Prostate gland (tissue), 2 donors: ENCODE measurements around the gene STK4. TPM values are rescaled to one million over a fixed set of nuclear protein-coding genes. Genes with fewer than 3 reads are reported as not detected.

Source experiments
- DNase-seq: peaks from one replicate; pipeline ENCODE4 v3.0.0-alpha.2; 2019; ENCODE audit warnings: low spot score
- H3K27ac ChIP-seq, 2 donors: fragments of 200-600 bp; sonication (generic); 2 replicates each; pipeline ENCODE4 v1.5.1; 2017 to 2019
- H3K27me3 ChIP-seq: fragments of 200-600 bp; sonication (generic); replicated peaks from 2 replicates; pipeline ENCODE4 v1.5.1; 2019; ENCODE audit not compliant: insufficient read depth
- H3K36me3 ChIP-seq, 2 donors: fragments of 200-600 bp; sonication (generic); 1 replicate in 1 of 2; 2 replicates in 1 of 2; pipeline versions ENCODE4 v1.5.1 to v1.8.1; 2017 to 2019
- H3K4me1 ChIP-seq: fragments of 200-600 bp; sonication (generic); replicated peaks from 2 replicates; pipeline ENCODE4 v1.5.1; 2019
- H3K4me3 ChIP-seq, 2 donors: fragments of 200-600 bp; sonication (generic); 2 replicates each; pipeline ENCODE4 v1.5.1; 2017 to 2019
- H3K9me3 ChIP-seq: fragments of 200-600 bp; sonication (generic); 2 replicates; pipeline ENCODE4 v1.5.1; 2017
- CTCF ChIP-seq, 4 experiments: fragments of 200-600 bp in 2 of 4; fragments of 450-650 bp in 2 of 4; sonication (generic) in 2 of 4; IDR thresholded peaks; 1 replicate in 3 of 4; 2 replicates in 1 of 4; pipeline ENCODE4 v1.5.1; 2016 to 2019; ENCODE audit warnings: antibody characterized with exemption in 4 of 4, mild to moderate bottlenecking in 2 of 4, moderate library complexity in 2 of 4
- POLR2A ChIP-seq: fragments of 450-650 bp; IDR thresholded peaks from one replicate; pipeline ENCODE4 v1.6.1; 2016; ENCODE audit warnings: antibody characterized with exemption, mild to moderate bottlenecking
- POLR2AphosphoS5 ChIP-seq: sonication (generic); formaldehyde crosslinking; IDR thresholded peaks from one replicate; pipeline ENCODE4 v1.6.1; 2017; ENCODE audit warnings: antibody characterized with exemption
- WGBS: methylation state at CpG from one replicate; pipeline ENCODE4 v1.1.5; 2018; 5-methylcytosine and 5-hydroxymethylcytosine counted together
- intact Hi-C: fragments of 100-400 bp; cut with DNase I; formaldehyde crosslinking; loops from one replicate; pipeline ENCODE4 v1.14.2; 2022
- total RNA-seq, 2 donors: library from RNA; depleted of rRNA; stranded (reverse); fragments of >200 nt; gene quantifications; one replicate each; pipeline ENCODE4 v1.1.0, GENCODE V29; 2016

STK4 gene
- total RNA-seq, 2 donors from 2014 or later: 14.4 to 35.1 TPM

GRCh38 chr20:44958276-44958675 lies 8.0 kb upstream of the STK4 start:
- intact Hi-C loops: no loop called here
- no peak for DNase-seq
- no peak overlapping the region for H3K4me3 ChIP-seq
- no peaks in the 10 kb centered on the region for H3K27me3 ChIP-seq
- H3K36me3 ChIP-seq: no peaks in the 10 kb centered on the region
- H3K27ac ChIP-seq: no peak overlapping the region
- no peaks in the 10 kb centered on the region for H3K9me3 ChIP-seq
- TF ChIP-seq CTCF (IDR thresholded peaks at IDR 0.05) (no peak), POLR2AphosphoS5 (no peak), POLR2A (no peak)
- peaks cover 3% of the 10 kb centered on the region for H3K4me1 ChIP-seq
- 84% methylated on average over 8 of the region's 8 CpGs for WGBS

GRCh38 chr20:44959082-44959637 lies 7.2 kb upstream of the STK4 start:
- intact Hi-C loops: no loop called here
- Histone ChIP-seq H3K27me3 (no peaks in the 10 kb centered on the region), H3K4me1 (peaks cover 3% of the 10 kb centered on the region), H3K27ac (peak overlapping the region; percentile 38 to 77), H3K36me3 (no peaks in the 10 kb centered on the region), H3K9me3 (no peaks in the 10 kb centered on the region), H3K4me3 (peak overlapping the region; percentile 68 to 72)
- no peak for TF ChIP-seq POLR2AphosphoS5
- no peak for TF ChIP-seq CTCF (IDR thresholded peaks at IDR 0.05)
- no peak for TF ChIP-seq POLR2A
- DNase-seq: no peak
- WGBS: 5% methylated on average over 8 of the region's 8 CpGs

- peak overlapping the region; percentile 68 to 72 for H3K4me3 ChIP-seq
- DNase-seq: no peak
- peaks cover 3% of the 10 kb centered on the region for H3K4me1 ChIP-seq
- WGBS: 4% methylated on average over 13 of the region's 13 CpGs
- TF ChIP-seq CTCF (IDR thresholded peaks at IDR 0.05): no peak
- TF ChIP-seq POLR2A: no peak
- no peak for TF ChIP-seq POLR2AphosphoS5
- intact Hi-C loops: no loop called here
- no peaks in the 10 kb centered on the region for H3K36me3 ChIP-seq
- no peaks in the 10 kb centered on the region for H3K9me3 ChIP-seq
- H3K27me3 ChIP-seq: no peaks in the 10 kb centered on the region
- H3K27ac ChIP-seq: peak overlapping the region; percentile 77 to 82
Measured at GRCh38 chr20:44959638-44960102, 6.6 kb upstream of the STK4 start.

- Histone ChIP-seq H3K27me3 (no peaks in the 10 kb centered on the region), H3K36me3 (no peaks in the 10 kb centered on the region), H3K4me3 (peak within 1 kb of the TSS; percentile 68 to 72), H3K4me1 (peaks cover 3% of the 10 kb centered on the region), H3K27ac (peak within 1 kb of the TSS; percentile 77 to 82), H3K9me3 (no peaks in the 10 kb centered on the region)
- peak; percentile 94 for DNase-seq
- WGBS: under 1% methylated on average over 55 of the region's 60 CpGs
- intact Hi-C loops: no loop called here
- TF ChIP-seq POLR2A (peak; percentile 89), POLR2AphosphoS5 (peak; percentile 95), CTCF (IDR thresholded peaks at IDR 0.05) (peak in 2 of 4 experiments; percentile 13 to 37)
Measured at GRCh38 chr20:44960103-44960852, 6.0 kb upstream of the STK4 start, which contains the start of gene TOMM34. Gene TOMM34, minus strand, starts transcription at chr20:44960397. Its CDS starts 64 bp downstream, at chr20:44960333.
